CD4-positive, alpha-beta T cell (primary cell): ENCODE data around the gene ZFP57. TPM values are rescaled to one million over a fixed set of nuclear protein-coding genes. Genes with fewer than 3 reads are reported as not detected.

Experiments
- ATAC-seq: fragments of 200-7000 bp; cut with Tn5 transposase; one replicate; pipeline ENCODE4 v1.10.0; 2022; ENCODE audit warnings: mild to moderate bottlenecking; ENCODE audit not compliant: poor library complexity
- CTCF ChIA-PET: fragments of 350-600 bp; sonication (Branson Sonifier 250); formaldehyde crosslinking; loops from one replicate; lab custom pipeline; 2021; ENCODE audit warnings: antibody characterized with exemption, inconsistent platforms; lab: Charles Lee
- POLR2A ChIA-PET: fragments of 350-600 bp; sonication (Branson Sonifier 250); formaldehyde crosslinking; loops from one replicate; lab custom pipeline; 2021; ENCODE audit warnings: antibody characterized with exemption, inconsistent platforms; lab: Charles Lee
- DNase-seq, 14 experiments: peaks; one replicate each; pipeline ENCODE4 v3.0.0-alpha.2; 2013 to 2020; ENCODE audit warnings: mixed read lengths in 2 of 14
- H3K27ac ChIP-seq, 2 donors: one replicate each; pipeline versions ENCODE4 v1.5.1 to v1.7.0; 2013; ENCODE audit warnings: low read length in 2 of 2, low read depth in 1 of 2, mild to moderate bottlenecking in 1 of 2
- H3K27me3 ChIP-seq, 2 experiments: 1 replicate in 1 of 2; 2 replicates in 1 of 2; pipeline versions ENCODE4 v1.6.1 to v1.7.0; 2013; ENCODE audit warnings: low read length in 2 of 2, control low read depth in 1 of 2, mild to moderate bottlenecking in 1 of 2, moderate library complexity in 1 of 2; ENCODE audit not compliant: insufficient read depth in 2 of 2, control insufficient read depth in 1 of 2
- H3K36me3 ChIP-seq: one replicate; pipeline ENCODE4 v1.6.1; 2013; ENCODE audit warnings: low read length, control low read depth; ENCODE audit not compliant: insufficient read depth
- H3K4me1 ChIP-seq: one replicate; pipeline ENCODE4 v1.6.1; 2013; ENCODE audit warnings: low read length, control low read depth; ENCODE audit not compliant: insufficient read depth
- H3K4me3 ChIP-seq: one replicate; pipeline ENCODE4 v1.5.1; 2013; ENCODE audit warnings: mild to moderate bottlenecking, low read length, moderate library complexity
- H3K9me3 ChIP-seq, 2 experiments: 1 replicate in 1 of 2; 2 replicates in 1 of 2; pipeline versions ENCODE4 v1.6.1 to v1.7.0; 2013; ENCODE audit warnings: low read length in 2 of 2, mild to moderate bottlenecking in 2 of 2, control low read depth in 1 of 2, moderate library complexity in 1 of 2; ENCODE audit not compliant: control insufficient read depth in 1 of 2, insufficient read depth in 1 of 2
- H3K27ac Mint-ChIP-seq: one replicate; pipeline ENCODE4 v1.8.0; 2020; ENCODE audit warnings: mixed read lengths
- H3K27me3 Mint-ChIP-seq: one replicate; pipeline ENCODE4 v1.8.0; 2021; ENCODE audit warnings: mixed read lengths
- H3K36me3 Mint-ChIP-seq: one replicate; pipeline ENCODE4 v1.8.0; 2021; ENCODE audit warnings: low read depth, mixed read lengths
- H3K4me1 Mint-ChIP-seq: one replicate; pipeline ENCODE4 v1.8.0; 2021; ENCODE audit warnings: low read depth, mixed read lengths
- H3K4me3 Mint-ChIP-seq: one replicate; pipeline ENCODE4 v1.8.0; 2020; ENCODE audit warnings: mild to moderate bottlenecking, mixed read lengths
- H3K9me3 Mint-ChIP-seq: one replicate; pipeline ENCODE4 v1.8.0; 2020; ENCODE audit warnings: mixed read lengths
- CTCF ChIP-seq: fragments of 200-600 bp; IDR thresholded peaks from one replicate; pipeline ENCODE4 v1.8.0; 2022; ENCODE audit warnings: antibody characterized with exemption, mild to moderate bottlenecking
- intact Hi-C, 2 experiments: fragments of 100-400 bp; cut with DNase I in 1 of 2; cut with micrococcal nuclease in 1 of 2; formaldehyde crosslinking; loops; one replicate each; pipeline versions ENCODE4 v1.15.1 to v1.9.0; 2023 to 2025; cut with DNase I, micrococcal nuclease
- total RNA-seq, 174 experiments: library from RNA in 2 of 174; stranded (reverse) in 2 of 174; gene quantifications; one replicate each; pipeline ENCODE4 v1.2.3 and lab custom pipeline; 2021 to 2026

Gene ZFP57
- total RNA-seq, 2 experiments from 2014 or later = not detected

DNA sequence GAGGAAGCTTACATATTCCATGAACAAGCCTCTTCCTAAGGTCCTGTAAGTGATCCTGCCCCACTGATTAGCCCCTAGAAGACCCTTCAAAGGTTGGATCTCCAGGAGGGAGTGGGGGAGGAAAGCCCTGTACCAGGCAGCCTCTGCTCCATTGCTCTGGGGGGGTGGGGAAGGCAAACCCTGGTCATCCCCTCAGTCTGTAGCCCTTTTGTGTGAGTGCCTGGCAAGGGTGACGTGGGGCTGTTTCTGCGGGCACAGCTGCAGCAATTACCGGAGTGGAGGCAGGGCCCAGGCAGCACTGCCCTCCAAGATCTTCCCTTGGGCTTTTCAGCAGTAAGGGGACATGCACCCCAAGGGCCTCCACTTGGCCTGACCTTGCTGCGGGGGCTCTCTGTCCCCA lies 24.2 kb downstream of the ZFP57 start, which contains the start of gene MOG:
MOG (plus strand) TSS at position 295 of the 400 bp plus-strand sequence. CDS start 118 bp downstream, outside the sequence.
- Mint-ChIP-seq H3K9me3 (no peaks in the 10 kb centered on the region), H3K4me3 (no peak within 1 kb of the TSS), H3K27ac (no peak within 1 kb of the TSS), H3K36me3 (no peaks in the 10 kb centered on the region), H3K4me1 (peaks cover 1% of the 10 kb centered on the region), H3K27me3 (peaks cover 45% of the 10 kb centered on the region)
- intact Hi-C loops = no loop called here
- ATAC-seq (no peak), DNase-seq (no peak)
- no peak for TF ChIP-seq CTCF
- no peaks in the 10 kb centered on the region for H3K36me3 ChIP-seq
- POLR2A ChIA-PET = no interaction called here
- peaks cover 4% of the 10 kb centered on the region for H3K4me1 ChIP-seq
- CTCF ChIA-PET = no interaction called here
- H3K27me3 ChIP-seq = peaks cover 2 to 19% of the 10 kb centered on the region in 2 experiments
- H3K9me3 ChIP-seq = no peaks in the 10 kb centered on the region
- no peak within 1 kb of the TSS for H3K27ac ChIP-seq
- no peak within 1 kb of the TSS for H3K4me3 ChIP-seq

DNA sequence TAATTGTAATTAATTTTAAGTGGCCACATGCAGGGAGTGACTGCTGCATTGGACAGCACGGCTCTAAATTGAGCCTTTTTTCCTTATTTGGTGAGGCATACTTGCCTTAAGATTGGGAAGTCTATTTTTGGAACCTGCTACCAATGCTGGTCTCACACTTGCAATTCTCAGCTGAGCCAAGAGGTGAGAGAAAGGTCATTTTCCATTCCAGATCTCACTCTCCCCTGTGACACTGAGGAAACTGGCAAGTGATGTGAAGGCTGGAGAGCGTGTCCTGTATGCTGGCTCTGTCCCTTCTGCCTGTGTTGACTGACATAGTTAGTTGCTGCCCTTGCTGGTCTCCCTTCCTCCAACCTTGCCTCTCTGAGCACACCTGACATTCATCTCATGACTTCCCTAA lies 24.8 kb downstream of the ZFP57 start:
- Histone ChIP-seq H3K27ac (no peak overlapping the region), H3K4me1 (peaks cover 4% of the 10 kb centered on the region), H3K36me3 (no peaks in the 10 kb centered on the region), H3K9me3 (no peaks in the 10 kb centered on the region), H3K4me3 (no peak overlapping the region), H3K27me3 (peaks cover 0 to 17% of the 10 kb centered on the region in 2 experiments)
- no peaks in the 10 kb centered on the region for H3K36me3 Mint-ChIP-seq
- H3K4me3 Mint-ChIP-seq = no peak overlapping the region
- H3K9me3 Mint-ChIP-seq = no peaks in the 10 kb centered on the region
- peaks cover 6% of the 10 kb centered on the region for H3K4me1 Mint-ChIP-seq
- TF ChIP-seq CTCF = no peak
- POLR2A ChIA-PET = no interaction called here
- CTCF ChIA-PET = no interaction called here
- no peak for ATAC-seq
- intact Hi-C loops = no loop called here
- no peak overlapping the region for H3K27ac Mint-ChIP-seq
- DNase-seq = no peak
- peaks cover 38% of the 10 kb centered on the region for H3K27me3 Mint-ChIP-seq

DNA sequence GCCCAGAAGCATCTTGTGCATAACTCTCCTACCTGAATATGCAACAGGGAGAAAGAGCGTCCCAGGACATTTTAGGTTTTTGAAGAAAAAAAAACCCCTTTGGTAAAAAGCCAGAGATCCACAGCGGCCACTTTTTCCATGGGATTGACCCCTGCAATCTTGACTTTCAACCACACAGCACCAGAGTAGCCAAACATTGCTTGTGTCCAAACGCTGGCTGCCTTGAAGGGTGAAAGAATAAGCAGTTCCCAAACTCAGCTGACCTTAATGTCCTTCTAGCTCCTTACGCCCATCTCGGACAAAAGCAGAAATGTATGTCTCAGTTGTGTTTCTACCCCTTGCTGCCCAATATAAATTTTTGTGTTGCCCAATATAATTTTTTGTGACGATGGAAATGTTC lies 25.3 kb downstream of the ZFP57 start:
- intact Hi-C loops = no loop called here
- Histone ChIP-seq H3K4me3 (no peak overlapping the region), H3K27me3 (peaks cover 0 to 14% of the 10 kb centered on the region in 2 experiments), H3K36me3 (no peaks in the 10 kb centered on the region), H3K9me3 (no peaks in the 10 kb centered on the region), H3K4me1 (peaks cover 4% of the 10 kb centered on the region), H3K27ac (no peak overlapping the region)
- TF ChIP-seq CTCF = no peak
- ChIA-PET POLR2A (no interaction called here), CTCF (no interaction called here)
- ATAC-seq (no peak), DNase-seq (no peak)
- Mint-ChIP-seq H3K4me3 (no peak overlapping the region), H3K27ac (no peak overlapping the region), H3K36me3 (no peaks in the 10 kb centered on the region), H3K4me1 (peaks cover 6% of the 10 kb centered on the region), H3K27me3 (peaks cover 33% of the 10 kb centered on the region), H3K9me3 (no peaks in the 10 kb centered on the region)
